Suprapubic skin (tissue), 4 donors: Measurements from ENCODE around the gene TLR3. TPM values are rescaled to one million over a fixed set of nuclear protein-coding genes. Genes with fewer than 3 reads are reported as not detected.

ENCODE experiments used
- DNase-seq, 2 donors: peaks; one replicate each; pipeline ENCODE4 v3.0.0-alpha.2; 2019; ENCODE audit warnings: low spot score in 2 of 2
- H3K27ac ChIP-seq: fragments of 200-600 bp; sonication (generic); one replicate; pipeline ENCODE4 v1.5.1; 2019
- H3K27me3 ChIP-seq: fragments of 200-600 bp; sonication (generic); one replicate; pipeline ENCODE4 v1.5.1; 2019
- H3K36me3 ChIP-seq: fragments of 200-600 bp; sonication (generic); one replicate; pipeline ENCODE4 v1.5.1; 2019
- H3K4me1 ChIP-seq: fragments of 200-600 bp; sonication (generic); one replicate; pipeline ENCODE4 v1.5.1; 2019
- H3K4me3 ChIP-seq: fragments of 200-600 bp; sonication (generic); one replicate; pipeline ENCODE4 v1.5.1; 2019; ENCODE audit warnings: mild to moderate bottlenecking
- H3K9me3 ChIP-seq: fragments of 200-600 bp; sonication (generic); one replicate; pipeline ENCODE4 v1.5.1; 2019
- EP300 ChIP-seq: sonication (generic); formaldehyde crosslinking; IDR thresholded peaks from one replicate; pipeline ENCODE4 v1.6.1; 2017; ENCODE audit warnings: antibody characterized with exemption
- POLR2A ChIP-seq, 2 donors: fragments of 450-650 bp; IDR thresholded peaks; one replicate each; pipeline ENCODE4 v1.6.1; 2017; ENCODE audit warnings: antibody characterized with exemption in 2 of 2, mild to moderate bottlenecking in 2 of 2, moderate library complexity in 2 of 2
- POLR2AphosphoS5 ChIP-seq, 3 donors: sonication (generic); formaldehyde crosslinking; IDR thresholded peaks; one replicate each; pipeline ENCODE4 v1.6.1; 2017; ENCODE audit warnings: antibody characterized with exemption in 3 of 3
- WGBS: methylation state at CpG from one replicate; pipeline ENCODE4 v1.1.5; 2018; 5-methylcytosine and 5-hydroxymethylcytosine counted together
- total RNA-seq, 4 donors: library from RNA; depleted of rRNA; stranded (reverse); fragments of >200 nt; gene quantifications; one replicate each; pipeline ENCODE4 v1.1.0, GENCODE V29; 2016
- TF ChIP-seq, protein P1 (sequence below), 2 donors: fragments of 200-600 bp in 1 of 2; fragments of 450-650 bp in 1 of 2; sonication (generic) in 1 of 2; IDR thresholded peaks; one replicate each; pipeline ENCODE4 v1.5.1; 2016 to 2019; ENCODE audit warnings: antibody characterized with exemption in 2 of 2, mild to moderate bottlenecking in 1 of 2, moderate library complexity in 1 of 2

TLR3 gene
- 1 to 10 TPM; 3.1 to 6.1 (median 4.4) TPM for total RNA-seq

DNA sequence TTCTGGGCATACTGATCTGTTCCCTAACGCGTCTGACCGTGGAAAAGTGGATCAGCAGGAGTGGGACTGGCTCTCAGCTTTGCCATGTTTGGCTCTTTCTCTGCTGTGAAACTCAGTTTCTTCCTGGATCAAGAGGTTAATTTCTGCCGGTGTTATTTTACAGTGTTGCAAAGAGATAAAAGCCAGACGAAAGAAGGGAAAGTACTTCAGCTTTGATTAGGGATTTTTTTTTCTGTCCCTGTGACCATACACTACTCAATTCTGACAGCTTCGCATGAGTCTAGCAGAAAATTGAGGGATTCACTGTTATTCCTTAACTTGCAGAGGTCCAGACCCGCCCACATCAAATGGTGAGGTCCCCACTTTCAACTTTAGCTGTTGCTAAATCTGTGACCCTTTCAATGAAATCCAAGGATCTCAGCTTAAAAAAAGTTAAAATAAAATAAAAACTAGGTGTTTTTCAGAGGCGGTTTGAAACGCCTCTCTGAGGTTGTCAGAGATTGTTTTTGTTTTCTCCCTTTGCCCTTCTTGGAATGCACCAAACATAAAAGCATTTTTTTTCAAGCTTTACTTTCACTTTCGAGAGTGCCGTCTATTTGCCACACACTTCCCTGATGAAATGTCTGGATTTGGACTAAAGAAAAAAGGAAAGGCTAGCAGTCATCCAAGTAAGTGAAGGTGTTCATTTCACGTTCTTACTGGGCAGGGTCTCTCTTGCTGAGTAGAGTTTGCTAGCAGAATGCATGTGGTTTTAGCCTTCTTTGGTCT is at the start of gene TLR3:
Gene TLR3 (plus strand): TSS at position 576 of the 768 bp plus-strand sequence. CDS start 7,464 bp downstream, outside the sequence.
- TF ChIP-seq POLR2A (IDR thresholded peaks at IDR 0.05) (no peak), EP300 (no peak), POLR2AphosphoS5 (IDR thresholded peaks at IDR 0.05) (no peak)
- no peak for DNase-seq
- 2% methylated on average over 12 of the region's 12 CpGs for WGBS

DNA sequence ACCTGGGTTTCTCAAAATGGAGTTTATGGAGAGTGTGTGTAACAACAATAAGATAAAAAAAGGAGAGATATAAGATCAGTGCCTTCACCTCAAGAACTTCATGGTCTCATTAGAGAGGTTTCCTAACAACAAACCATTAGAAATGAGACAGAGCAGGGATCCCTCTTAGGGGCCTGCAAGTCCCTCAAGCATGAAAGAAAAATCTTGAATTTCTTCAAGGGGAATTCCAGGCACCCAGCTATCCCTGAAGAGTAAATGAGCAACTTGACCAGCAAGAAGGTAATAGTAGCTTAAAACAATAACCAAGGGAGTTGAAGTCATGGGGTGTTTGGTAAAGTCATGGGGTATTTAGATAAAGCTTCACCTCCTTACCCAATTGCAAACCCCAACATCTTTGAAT is 49.7 kb upstream of the TLR3 start:
- no peaks in the 10 kb centered on the region for H3K36me3 ChIP-seq
- TF ChIP-seq POLR2AphosphoS5 (IDR thresholded peaks at IDR 0.05) (no peak), EP300 (no peak), POLR2A (IDR thresholded peaks at IDR 0.05) (no peak)
- TF ChIP-seq, protein P1, sequence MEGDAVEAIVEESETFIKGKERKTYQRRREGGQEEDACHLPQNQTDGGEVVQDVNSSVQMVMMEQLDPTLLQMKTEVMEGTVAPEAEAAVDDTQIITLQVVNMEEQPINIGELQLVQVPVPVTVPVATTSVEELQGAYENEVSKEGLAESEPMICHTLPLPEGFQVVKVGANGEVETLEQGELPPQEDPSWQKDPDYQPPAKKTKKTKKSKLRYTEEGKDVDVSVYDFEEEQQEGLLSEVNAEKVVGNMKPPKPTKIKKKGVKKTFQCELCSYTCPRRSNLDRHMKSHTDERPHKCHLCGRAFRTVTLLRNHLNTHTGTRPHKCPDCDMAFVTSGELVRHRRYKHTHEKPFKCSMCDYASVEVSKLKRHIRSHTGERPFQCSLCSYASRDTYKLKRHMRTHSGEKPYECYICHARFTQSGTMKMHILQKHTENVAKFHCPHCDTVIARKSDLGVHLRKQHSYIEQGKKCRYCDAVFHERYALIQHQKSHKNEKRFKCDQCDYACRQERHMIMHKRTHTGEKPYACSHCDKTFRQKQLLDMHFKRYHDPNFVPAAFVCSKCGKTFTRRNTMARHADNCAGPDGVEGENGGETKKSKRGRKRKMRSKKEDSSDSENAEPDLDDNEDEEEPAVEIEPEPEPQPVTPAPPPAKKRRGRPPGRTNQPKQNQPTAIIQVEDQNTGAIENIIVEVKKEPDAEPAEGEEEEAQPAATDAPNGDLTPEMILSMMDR (IDR thresholded peaks at IDR 0.05), result no peak
- peaks cover 4% of the 10 kb centered on the region for H3K4me1 ChIP-seq
- H3K27ac ChIP-seq, result no peak overlapping the region
- no peaks in the 10 kb centered on the region for H3K9me3 ChIP-seq
- H3K4me3 ChIP-seq, result no peak overlapping the region
- DNase-seq, result no peak
- H3K27me3 ChIP-seq, result no peaks in the 10 kb centered on the region

More for the DNA sequence above, at the start of gene TLR3:
- Histone ChIP-seq H3K9me3 (no peaks in the 10 kb centered on the region), H3K27me3 (no peaks in the 10 kb centered on the region), H3K4me3 (peak within 1 kb of the TSS; percentile 57), H3K27ac (peak within 1 kb of the TSS; percentile 42), H3K36me3 (no peaks in the 10 kb centered on the region), H3K4me1 (peaks cover 4% of the 10 kb centered on the region)

DNA sequence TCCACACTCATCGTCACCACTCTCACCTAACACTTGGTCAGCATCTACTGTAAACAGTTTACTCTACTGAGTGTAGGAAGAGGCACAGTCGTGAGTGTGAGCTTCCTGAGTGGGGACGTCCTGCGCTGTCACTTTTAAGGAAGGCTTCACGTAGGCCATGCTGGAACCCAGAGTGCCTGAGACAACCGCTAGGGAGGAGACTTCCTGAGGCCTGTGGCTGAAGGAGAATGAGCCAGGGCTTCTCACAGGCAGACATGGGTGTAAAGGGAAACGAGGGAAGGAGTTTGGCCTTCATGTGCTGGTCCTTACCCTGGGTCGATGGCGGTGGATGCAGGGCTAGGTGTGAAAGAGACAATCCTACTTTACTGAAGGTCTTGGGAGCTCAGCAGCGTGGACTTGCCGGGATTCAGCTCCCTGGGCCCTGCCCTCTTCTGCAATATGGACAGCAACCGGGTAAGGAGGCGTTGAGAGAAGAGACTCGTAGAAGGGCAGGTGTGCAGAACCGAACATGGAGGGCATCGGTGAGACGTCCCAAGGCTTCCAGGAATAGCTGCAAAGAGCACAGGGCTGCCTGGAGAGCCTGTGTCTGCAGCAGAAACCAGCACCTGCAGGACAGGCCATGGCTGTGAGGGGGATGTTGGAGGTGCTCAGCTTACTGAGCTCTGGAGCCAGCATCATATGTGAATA is 48.7 kb upstream of the TLR3 start:
- no peaks in the 10 kb centered on the region for H3K27me3 ChIP-seq
- H3K4me1 ChIP-seq, result peaks cover 4% of the 10 kb centered on the region
- no peaks in the 10 kb centered on the region for H3K9me3 ChIP-seq
- H3K27ac ChIP-seq, result no peak overlapping the region
- H3K4me3 ChIP-seq, result no peak overlapping the region
- WGBS, result 92% methylated on average over 17 of the region's 17 CpGs
- DNase-seq, result no peak
- TF ChIP-seq EP300, result no peak
- no peak for TF ChIP-seq POLR2AphosphoS5 (IDR thresholded peaks at IDR 0.05)
- no peak for TF ChIP-seq POLR2A (IDR thresholded peaks at IDR 0.05)
- TF ChIP-seq, protein P1 (IDR thresholded peaks at IDR 0.05), result no peak
- H3K36me3 ChIP-seq, result no peaks in the 10 kb centered on the region

DNA sequence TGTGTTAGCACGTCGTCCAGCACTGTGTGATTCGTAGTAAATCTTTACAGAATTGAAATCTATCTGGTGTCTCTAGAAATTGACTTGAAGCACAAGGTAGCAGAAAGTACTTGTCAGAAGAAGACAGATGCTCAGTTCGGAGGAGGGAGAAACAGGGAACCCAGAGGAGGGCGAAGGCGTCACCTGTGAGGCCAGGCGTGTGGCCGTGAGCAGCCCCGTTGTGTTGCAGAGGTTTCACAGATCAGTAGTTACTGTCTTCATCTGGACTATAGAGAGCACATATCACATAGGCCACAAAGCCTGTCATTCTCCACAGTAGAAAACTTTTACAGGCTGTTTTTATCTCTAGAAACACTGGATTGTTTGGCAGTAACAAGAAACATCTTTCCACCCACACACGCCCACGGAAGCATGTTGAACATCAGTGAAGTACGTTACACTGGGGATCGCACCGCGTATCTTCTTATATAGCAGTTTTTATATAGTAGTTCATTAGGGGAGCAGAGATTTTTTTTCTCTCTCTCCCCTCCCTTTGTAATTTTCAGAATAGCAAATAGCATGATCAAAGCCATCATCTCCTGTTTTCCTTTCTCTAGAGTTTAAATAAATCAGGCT is 48.1 kb upstream of the TLR3 start:
- DNase-seq, result no peak
- no peak overlapping the region for H3K4me3 ChIP-seq
- no peak overlapping the region for H3K27ac ChIP-seq
- H3K27me3 ChIP-seq, result no peaks in the 10 kb centered on the region
- peaks cover 4% of the 10 kb centered on the region for H3K4me1 ChIP-seq
- WGBS, result 79% methylated on average over 15 of the region's 15 CpGs
- H3K36me3 ChIP-seq, result no peaks in the 10 kb centered on the region
- TF ChIP-seq EP300 (no peak), POLR2AphosphoS5 (IDR thresholded peaks at IDR 0.05) (no peak), POLR2A (IDR thresholded peaks at IDR 0.05) (no peak)
- TF ChIP-seq, protein P1 (IDR thresholded peaks at IDR 0.05), result no peak
- no peaks in the 10 kb centered on the region for H3K9me3 ChIP-seq

DNA sequence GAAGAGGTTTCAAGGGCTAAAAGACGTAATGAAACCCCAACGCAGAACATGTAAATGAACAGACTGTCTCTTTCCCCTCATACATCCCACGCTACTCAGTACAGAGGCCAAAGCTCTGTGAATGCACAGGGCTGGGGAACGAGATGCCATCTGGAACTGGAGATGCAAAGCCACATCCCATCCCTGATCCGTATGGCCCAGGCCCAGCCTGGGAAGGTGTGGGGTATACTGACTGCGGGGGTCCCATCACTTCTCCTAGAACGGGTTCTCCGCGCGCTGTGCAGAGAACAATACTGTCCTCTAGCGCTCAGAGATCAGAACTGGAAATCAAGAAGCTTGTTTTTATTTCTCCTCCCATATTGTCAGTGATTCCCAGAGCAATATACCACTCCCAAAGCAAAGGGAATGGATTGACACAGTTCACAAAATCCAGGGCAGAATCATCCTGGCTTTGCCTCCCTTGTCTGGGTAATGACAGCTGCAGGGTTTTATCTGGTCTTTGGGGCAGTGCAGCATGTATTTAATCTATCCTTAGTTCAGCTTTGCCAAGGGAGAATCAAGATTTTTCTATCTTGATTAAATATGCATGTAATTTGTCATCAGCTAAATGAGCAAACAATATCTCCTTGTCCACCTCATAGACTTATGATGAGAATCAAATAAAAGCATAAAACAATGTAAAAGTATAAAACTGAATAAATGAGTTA is 47.3 kb upstream of the TLR3 start:
- Histone ChIP-seq H3K9me3 (no peaks in the 10 kb centered on the region), H3K36me3 (no peaks in the 10 kb centered on the region), H3K27me3 (no peaks in the 10 kb centered on the region), H3K27ac (no peak overlapping the region), H3K4me3 (no peak overlapping the region), H3K4me1 (peaks cover 4% of the 10 kb centered on the region)
- no peak for DNase-seq
- TF ChIP-seq, protein P1 (IDR thresholded peaks at IDR 0.05), result peak in 1 of 2 donors; percentile 57
- no peak for TF ChIP-seq EP300
- 25% methylated on average over 11 of the region's 11 CpGs for WGBS
